ENCODE results near the gene ANXA4. TPM values are rescaled to one million over a fixed set of nuclear protein-coding genes. Genes with fewer than 3 reads are reported as not detected.

The ANXA4 gene
- total and polyA plus RNA-seq, 2 of the 13 experiments (the other 11 are each of a cell fraction or from before 2014, with no cell fraction given): 155 to 168 TPM

- TF ChIP-seq ZBTB33 (CRISPR knock-in tag; IDR thresholded peaks at IDR 0.05) (no peak), ZNF503 (CRISPR knock-in tag; IDR thresholded peaks at IDR 0.05) (peak; percentile 88), ZSCAN25 (CRISPR knock-in tag; IDR thresholded peaks at IDR 0.05) (peak; percentile 3; the same call in 1 of the 2 replicates), ZBTB14 (CRISPR knock-in tag; IDR thresholded peaks at IDR 0.05) (peak; percentile 30; the same call in 1 of the 2 replicates), REST (IDR thresholded peaks at IDR 0.05; ENCODE audit: borderline replicate concordance in 1 of 2, low read depth in 1 of 2, low read length in 2 of 2) (peak in 1 of 2 experiments; percentile 49; a peak in 3 of 4 replicates), ZNF441 (CRISPR knock-in tag; IDR thresholded peaks at IDR 0.05; ENCODE audit: borderline replicate concordance) (peak; percentile 80), ZNF850 (CRISPR knock-in tag; conservative IDR thresholded peaks at IDR 0.05) (0 out of 2 replicates have a peak, but pooled peaks have one; percentile 62), ZFP62 (CRISPR knock-in tag; IDR thresholded peaks at IDR 0.05) (no peak), PBX2 (CRISPR knock-in tag; IDR thresholded peaks at IDR 0.05) (no peak), PBX3 (CRISPR knock-in tag; IDR thresholded peaks at IDR 0.05; ENCODE audit: borderline replicate concordance) (no peak), ZNF160 (CRISPR knock-in tag; IDR thresholded peaks at IDR 0.05) (peak; percentile 68), EHMT2 (IDR thresholded peaks at IDR 0.05; ENCODE audit: borderline replicate concordance, low read depth, low read length) (no peak), SOX5 (CRISPR knock-in tag; IDR thresholded peaks at IDR 0.05; ENCODE audit: borderline replicate concordance) (no peak), CREB3 (CRISPR knock-in tag; IDR thresholded peaks at IDR 0.05) (no peak), SCMH1 (CRISPR knock-in tag; IDR thresholded peaks at IDR 0.05; ENCODE audit: borderline replicate concordance) (no peak), RFXANK (CRISPR knock-in tag; IDR thresholded peaks at IDR 0.05) (peak; percentile 48; the same call in 1 of the 2 replicates)
Measured at GRCh38 chr2:69741575-69742321, at the start of gene ANXA4 (continued).

All from HepG2 (cell line).